Astrocyte (in vitro differentiated cells and primary cell): Measurements from ENCODE around the gene TMEM81. TPM values are rescaled to one million over a fixed set of nuclear protein-coding genes. Genes with fewer than 3 reads are reported as not detected.

ENCODE experiments used
- DNase-seq: peaks from one replicate; pipeline ENCODE4 v3.0.0-alpha.2; 2010; ENCODE audit warnings: low read depth
- FAIRE-seq: peaks from 2 replicates; lab custom pipeline; 2011; peaks lifted over from hg19 to GRCh38; lab: Jason Lieb, UNC
- H2AFZ ChIP-seq: 2 replicates; pipeline ENCODE4 v1.6.0; 2012; ENCODE audit warnings: low read depth, low read length, inconsistent platforms
- H3K27ac ChIP-seq: 2 replicates; pipeline ENCODE4 v1.5.1; 2011; ENCODE audit warnings: low read depth, low read length, inconsistent platforms
- H3K27me3 ChIP-seq: 2 replicates; pipeline ENCODE4 v1.6.0; 2011; ENCODE audit warnings: low read length, inconsistent platforms; ENCODE audit not compliant: insufficient read depth
- H3K36me3 ChIP-seq: 2 replicates; pipeline ENCODE4 v1.5.1; 2011; ENCODE audit warnings: low read length, inconsistent platforms; ENCODE audit not compliant: insufficient read depth
- H3K4me1 ChIP-seq: 2 replicates; pipeline ENCODE4 v1.5.1; 2011; ENCODE audit warnings: low read length, inconsistent platforms; ENCODE audit not compliant: insufficient read depth
- H3K4me2 ChIP-seq: 2 replicates; pipeline ENCODE4 v1.6.0; 2012; ENCODE audit warnings: low read length, inconsistent platforms
- H3K4me3 ChIP-seq: 2 replicates; pipeline ENCODE4 v1.5.1; 2011; ENCODE audit warnings: low read depth, mild to moderate bottlenecking, low read length, inconsistent platforms; ENCODE audit not compliant: insufficient read depth
- H3K79me2 ChIP-seq: 2 replicates; pipeline ENCODE4 v1.6.0; 2012; ENCODE audit warnings: mild to moderate bottlenecking, low read length, inconsistent platforms; ENCODE audit not compliant: insufficient read depth
- H3K9ac ChIP-seq: 2 replicates; pipeline ENCODE4 v1.6.0; 2012; ENCODE audit warnings: mild to moderate bottlenecking, low read length, inconsistent platforms
- H3K9me3 ChIP-seq: 2 replicates; pipeline ENCODE4 v1.5.1; 2012; ENCODE audit warnings: low read depth, mild to moderate bottlenecking, low read length, inconsistent platforms; ENCODE audit not compliant: insufficient read depth
- H4K20me1 ChIP-seq: 2 replicates; pipeline ENCODE4 v1.6.0; 2012; ENCODE audit warnings: low read length, inconsistent platforms; ENCODE audit not compliant: insufficient read depth
- H3K27ac Mint-ChIP-seq: one replicate; pipeline ENCODE4 v1.8.0; 2021; ENCODE audit warnings: mild to moderate bottlenecking, mixed read lengths; ENCODE audit not compliant: unreplicated experiment
- H3K27me3 Mint-ChIP-seq: one replicate; pipeline ENCODE4 v1.8.0; 2021; ENCODE audit warnings: low read depth, mixed read lengths; ENCODE audit not compliant: unreplicated experiment
- H3K36me3 Mint-ChIP-seq: one replicate; pipeline ENCODE4 v1.8.0; 2021; ENCODE audit warnings: low read depth, mixed read lengths; ENCODE audit not compliant: unreplicated experiment
- H3K4me1 Mint-ChIP-seq: one replicate; pipeline ENCODE4 v1.8.0; 2021; ENCODE audit warnings: low read depth, mixed read lengths; ENCODE audit not compliant: unreplicated experiment
- H3K4me3 Mint-ChIP-seq: one replicate; pipeline ENCODE4 v1.8.0; 2021; ENCODE audit warnings: mild to moderate bottlenecking, moderate library complexity, mixed read lengths; ENCODE audit not compliant: unreplicated experiment
- H3K9me3 Mint-ChIP-seq: one replicate; pipeline ENCODE4 v1.8.0; 2021; ENCODE audit warnings: mild to moderate bottlenecking, mixed read lengths; ENCODE audit not compliant: unreplicated experiment
- EZH2 ChIP-seq: IDR thresholded peaks from 2 replicates; pipeline ENCODE4 v1.6.1; 2012; ENCODE audit warnings: mild to moderate bottlenecking, low read length, inconsistent platforms; ENCODE audit not compliant: insufficient read depth
- total RNA-seq: library from RNA; stranded (reverse); gene quantifications from 2 replicates; pipeline ENCODE4 v1.2.1, GENCODE V29; 2021
- TF ChIP-seq, protein P1 (sequence below): IDR thresholded peaks from 2 replicates; pipeline ENCODE4 v1.5.1; 2011; ENCODE audit warnings: low read depth, mild to moderate bottlenecking, inconsistent platforms, low read length, moderate library complexity; ENCODE audit not compliant: insufficient read depth

TMEM81 gene
- total RNA-seq, 1 donor from 2014 or later: 4.8 TPM

- no peak overlapping the region for H3K27ac ChIP-seq
- no peaks in the 10 kb centered on the region for H3K4me1 Mint-ChIP-seq
- H2AFZ ChIP-seq: no peak overlapping the region
Measured at GRCh38 chr1:205048382-205048781, 35.9 kb downstream of the TMEM81 start.

GRCh38 chr1:205047764-205048231 lies 36.5 kb downstream of the TMEM81 start:
- H2AFZ ChIP-seq: no peak overlapping the region
- no peaks in the 10 kb centered on the region for H3K36me3 Mint-ChIP-seq
- no peak overlapping the region for H3K4me3 Mint-ChIP-seq
- no peaks in the 10 kb centered on the region for H3K9me3 ChIP-seq
- no peaks in the 10 kb centered on the region for H3K4me1 ChIP-seq
- DNase-seq (no peak), FAIRE-seq (no peak)
- no peak overlapping the region for H3K27ac ChIP-seq
- no peaks in the 10 kb centered on the region for H3K79me2 ChIP-seq
- no peaks in the 10 kb centered on the region for H3K36me3 ChIP-seq
- H3K4me3 ChIP-seq: no peak overlapping the region
- H3K27ac Mint-ChIP-seq: no peak overlapping the region
- H4K20me1 ChIP-seq: peaks cover 6% of the 10 kb centered on the region
- peaks cover 2% of the 10 kb centered on the region for H3K9me3 Mint-ChIP-seq
- no peaks in the 10 kb centered on the region for H3K4me1 Mint-ChIP-seq
- H3K27me3 ChIP-seq: peaks cover 59% of the 10 kb centered on the region
- H3K9ac ChIP-seq: no peak overlapping the region
- H3K27me3 Mint-ChIP-seq: peaks cover 73% of the 10 kb centered on the region
- no peak for TF ChIP-seq EZH2
- TF ChIP-seq, protein P1, sequence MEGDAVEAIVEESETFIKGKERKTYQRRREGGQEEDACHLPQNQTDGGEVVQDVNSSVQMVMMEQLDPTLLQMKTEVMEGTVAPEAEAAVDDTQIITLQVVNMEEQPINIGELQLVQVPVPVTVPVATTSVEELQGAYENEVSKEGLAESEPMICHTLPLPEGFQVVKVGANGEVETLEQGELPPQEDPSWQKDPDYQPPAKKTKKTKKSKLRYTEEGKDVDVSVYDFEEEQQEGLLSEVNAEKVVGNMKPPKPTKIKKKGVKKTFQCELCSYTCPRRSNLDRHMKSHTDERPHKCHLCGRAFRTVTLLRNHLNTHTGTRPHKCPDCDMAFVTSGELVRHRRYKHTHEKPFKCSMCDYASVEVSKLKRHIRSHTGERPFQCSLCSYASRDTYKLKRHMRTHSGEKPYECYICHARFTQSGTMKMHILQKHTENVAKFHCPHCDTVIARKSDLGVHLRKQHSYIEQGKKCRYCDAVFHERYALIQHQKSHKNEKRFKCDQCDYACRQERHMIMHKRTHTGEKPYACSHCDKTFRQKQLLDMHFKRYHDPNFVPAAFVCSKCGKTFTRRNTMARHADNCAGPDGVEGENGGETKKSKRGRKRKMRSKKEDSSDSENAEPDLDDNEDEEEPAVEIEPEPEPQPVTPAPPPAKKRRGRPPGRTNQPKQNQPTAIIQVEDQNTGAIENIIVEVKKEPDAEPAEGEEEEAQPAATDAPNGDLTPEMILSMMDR: no peak
- H3K4me2 ChIP-seq: no peak overlapping the region

More at GRCh38 chr1:205048382-205048781, 35.9 kb downstream of the TMEM81 start:
- no peak for DNase-seq
- H4K20me1 ChIP-seq: peaks cover 6% of the 10 kb centered on the region
- peaks cover 2% of the 10 kb centered on the region for H3K9me3 Mint-ChIP-seq
- no peaks in the 10 kb centered on the region for H3K9me3 ChIP-seq
- H3K27me3 Mint-ChIP-seq: peaks cover 77% of the 10 kb centered on the region
- no peak overlapping the region for H3K4me3 ChIP-seq
- no peaks in the 10 kb centered on the region for H3K4me1 ChIP-seq
- no peaks in the 10 kb centered on the region for H3K36me3 Mint-ChIP-seq
- H3K4me2 ChIP-seq: no peak overlapping the region
- H3K27ac Mint-ChIP-seq: no peak overlapping the region
- TF ChIP-seq, protein P1: no peak
- TF ChIP-seq EZH2: no peak
- no peak overlapping the region for H3K4me3 Mint-ChIP-seq
- H3K9ac ChIP-seq: no peak overlapping the region
- no peak for FAIRE-seq
- peaks cover 60% of the 10 kb centered on the region for H3K27me3 ChIP-seq
- H3K36me3 ChIP-seq: no peaks in the 10 kb centered on the region
- no peaks in the 10 kb centered on the region for H3K79me2 ChIP-seq

DNA sequence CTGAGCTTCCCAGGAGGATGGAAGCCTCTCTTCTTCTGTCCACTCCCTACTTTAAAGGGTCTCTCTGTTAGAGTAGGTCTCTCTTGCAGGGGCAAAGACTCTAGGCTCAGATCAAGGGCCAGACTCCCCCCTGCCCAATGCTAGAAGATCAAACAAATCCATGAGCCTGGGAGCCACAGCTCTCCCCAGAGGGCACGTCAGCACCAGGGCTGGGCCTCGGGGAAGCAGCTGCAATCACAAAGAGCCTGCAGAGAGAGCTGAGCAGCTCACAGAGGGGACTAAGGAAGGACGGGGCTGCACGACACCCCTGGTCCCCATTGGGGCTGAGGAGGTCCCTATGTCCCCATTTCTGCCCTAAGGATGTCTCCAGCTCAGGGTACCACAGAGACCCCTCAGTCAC lies 37.4 kb downstream of the TMEM81 start:
- H3K9ac ChIP-seq: no peak overlapping the region
- no peak overlapping the region for H2AFZ ChIP-seq
- no peak for TF ChIP-seq EZH2
- TF ChIP-seq, protein P1: no peak
- no peaks in the 10 kb centered on the region for H3K9me3 ChIP-seq
- no peak overlapping the region for H3K4me2 ChIP-seq
- H3K4me3 Mint-ChIP-seq: no peak overlapping the region
- peaks cover 80% of the 10 kb centered on the region for H3K27me3 Mint-ChIP-seq
- H3K36me3 Mint-ChIP-seq: no peaks in the 10 kb centered on the region
- no peaks in the 10 kb centered on the region for H3K79me2 ChIP-seq
- H3K9me3 Mint-ChIP-seq: peaks cover 2% of the 10 kb centered on the region
- H3K27me3 ChIP-seq: peaks cover 66% of the 10 kb centered on the region
- H3K27ac Mint-ChIP-seq: no peak overlapping the region
- H3K4me3 ChIP-seq: no peak overlapping the region
- DNase-seq (no peak), FAIRE-seq (no peak)
- no peaks in the 10 kb centered on the region for H3K4me1 Mint-ChIP-seq
- no peaks in the 10 kb centered on the region for H3K36me3 ChIP-seq
- peaks cover 6% of the 10 kb centered on the region for H4K20me1 ChIP-seq
- H3K4me1 ChIP-seq: no peaks in the 10 kb centered on the region
- no peak overlapping the region for H3K27ac ChIP-seq
